NB4 (cell line): Measurements from ENCODE around the gene KSR2.

Experiments used
- MYC ChIP-seq: IDR thresholded peaks from 2 replicates; pipeline ENCODE4 v1.6.1; 2011; ENCODE audit warnings: low read depth, low read length
- POLR2A ChIP-seq: IDR thresholded peaks from 2 replicates; pipeline ENCODE4 v1.6.1; 2011; ENCODE audit warnings: mild to moderate bottlenecking; ENCODE audit not compliant: insufficient read length; ENCODE audit errors: extremely low read depth
- TF ChIP-seq, protein P1 (sequence below): IDR thresholded peaks from one replicate; pipeline ENCODE4 v1.5.1; 2012; ENCODE audit warnings: low read depth, low read length
- TF ChIP-seq, protein P2 (sequence below): IDR thresholded peaks from 2 replicates; pipeline ENCODE4 v1.6.1; 2011; ENCODE audit warnings: low read depth, low read length

- TF ChIP-seq, protein P1, sequence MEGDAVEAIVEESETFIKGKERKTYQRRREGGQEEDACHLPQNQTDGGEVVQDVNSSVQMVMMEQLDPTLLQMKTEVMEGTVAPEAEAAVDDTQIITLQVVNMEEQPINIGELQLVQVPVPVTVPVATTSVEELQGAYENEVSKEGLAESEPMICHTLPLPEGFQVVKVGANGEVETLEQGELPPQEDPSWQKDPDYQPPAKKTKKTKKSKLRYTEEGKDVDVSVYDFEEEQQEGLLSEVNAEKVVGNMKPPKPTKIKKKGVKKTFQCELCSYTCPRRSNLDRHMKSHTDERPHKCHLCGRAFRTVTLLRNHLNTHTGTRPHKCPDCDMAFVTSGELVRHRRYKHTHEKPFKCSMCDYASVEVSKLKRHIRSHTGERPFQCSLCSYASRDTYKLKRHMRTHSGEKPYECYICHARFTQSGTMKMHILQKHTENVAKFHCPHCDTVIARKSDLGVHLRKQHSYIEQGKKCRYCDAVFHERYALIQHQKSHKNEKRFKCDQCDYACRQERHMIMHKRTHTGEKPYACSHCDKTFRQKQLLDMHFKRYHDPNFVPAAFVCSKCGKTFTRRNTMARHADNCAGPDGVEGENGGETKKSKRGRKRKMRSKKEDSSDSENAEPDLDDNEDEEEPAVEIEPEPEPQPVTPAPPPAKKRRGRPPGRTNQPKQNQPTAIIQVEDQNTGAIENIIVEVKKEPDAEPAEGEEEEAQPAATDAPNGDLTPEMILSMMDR, result no peak
- TF ChIP-seq POLR2A (no peak), MYC (no peak)
- TF ChIP-seq, protein P2, sequence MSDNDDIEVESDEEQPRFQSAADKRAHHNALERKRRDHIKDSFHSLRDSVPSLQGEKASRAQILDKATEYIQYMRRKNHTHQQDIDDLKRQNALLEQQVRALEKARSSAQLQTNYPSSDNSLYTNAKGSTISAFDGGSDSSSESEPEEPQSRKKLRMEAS, result no peak
These were observed 444.8 kb downstream of the KSR2 start for GRCh38 chr12:117523971-117524370.
